ENCODE results near the gene TRMT11.

DNA sequence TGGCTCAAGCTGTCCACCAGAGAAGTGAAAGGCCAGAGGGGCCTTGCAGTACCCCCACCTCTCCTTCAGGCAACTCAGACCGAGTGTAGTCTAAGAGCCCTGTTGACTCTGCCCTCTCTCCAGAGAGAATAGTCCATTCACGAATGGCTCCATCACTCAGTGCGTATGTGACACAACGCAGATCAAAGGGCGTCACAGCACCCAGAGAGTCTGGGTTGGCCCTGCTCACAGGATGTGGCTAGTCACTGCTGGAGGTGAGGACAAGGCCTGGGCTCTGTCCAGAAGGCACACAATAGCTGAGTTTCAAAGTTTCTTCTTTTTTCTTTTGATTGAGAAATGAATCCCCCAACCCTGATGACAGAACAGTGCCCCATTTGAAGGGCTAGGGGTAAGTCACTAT is 74.1 kb downstream of the TRMT11 start:
- TF ChIP-seq EP300 (IDR thresholded peaks at IDR 0.05) (no peak), CTCF (IDR thresholded peaks at IDR 0.05) (no peak)

Data from ovary (tissue), 3 donors.